K562 (cell line): Measurements from ENCODE around the gene ALOX12. TPM values are rescaled to one million over a fixed set of nuclear protein-coding genes. Genes with fewer than 3 reads are reported as not detected.

Experiments
- CBX2 ChIP-seq: fragments of 200-600 bp; sonication (generic); IDR thresholded peaks from one replicate; pipeline ENCODE4 v1.6.1; 2012; ENCODE audit warnings: mild to moderate bottlenecking, low read length, inconsistent platforms; ENCODE audit not compliant: insufficient read depth, poor library complexity, severe bottlenecking
- SRSF3 ChIP-seq: fragments of 200-400 bp; formaldehyde crosslinking; IDR thresholded peaks from 2 replicates; pipeline ENCODE4 v1.6.1; 2016; ENCODE audit warnings: mild to moderate bottlenecking, low read length, moderate library complexity; ENCODE audit not compliant: insufficient read depth
- TEAD2 ChIP-seq: fragments of 450-650 bp; IDR thresholded peaks from 2 replicates; pipeline ENCODE4 v1.6.1; 2016; ENCODE audit warnings: missing genetic modification characterization, control low read depth, missing compliant biosample characterization
- ZBTB7A ChIP-seq: IDR thresholded peaks from 2 replicates; pipeline ENCODE4 v1.6.1; 2011; ENCODE audit warnings: low read depth, mild to moderate bottlenecking, low read length, moderate library complexity, borderline replicate concordance; ENCODE audit not compliant: control insufficient read depth
- ZNF224 ChIP-seq: sonication (generic); formaldehyde crosslinking; IDR thresholded peaks from 2 replicates; pipeline ENCODE4 v1.8.0; 2022; ENCODE audit warnings: mild to moderate bottlenecking, missing genetic modification reagents
- polyA plus RNA-seq, 8 experiments: library from polyadenylated mRNA; depleted of rRNA in 4 of 8; stranded (reverse) in 5 of 8; unstranded in 3 of 8; fragments of >200 nt; fragmentation: Nextera tagmentation in 2 of 8; fragmentation: Illumina TruSeq in 1 of 8; extraction: Ambion mirVana in 2 of 8; extraction: Trizol in 1 of 8; gene quantifications; 2 replicates each; pipeline versions ENCODE4 v1.2.1 to v1.2.3, GENCODE V29; 2011 to 2014; ENCODE audit warnings: inconsistent platforms in 1 of 8, missing spikeins in 1 of 8
- total RNA-seq, 7 experiments: library from RNA; depleted of rRNA in 6 of 7; stranded (reverse); fragments of >200 nt in 6 of 7; fragmentation: Illumina TruSeq in 2 of 7; extraction: Trizol in 2 of 7; gene quantifications; 2 replicates each; pipeline versions ENCODE4 v1.2.1 to v1.2.3, GENCODE V29; 2011 to 2021; ENCODE audit warnings: low replicate concordance in 1 of 7
- TF ChIP-seq, protein P1 (sequence below): fragments of 200-600 bp; sonication (generic); IDR thresholded peaks from one replicate; pipeline ENCODE4 v1.6.1; 2012; ENCODE audit warnings: mild to moderate bottlenecking, low read depth, low read length, inconsistent platforms
- TF ChIP-seq, protein P2 (sequence below), 2 experiments: fragments of 450-650 bp in 1 of 2; sonication (generic) in 1 of 2; formaldehyde crosslinking in 1 of 2; IDR thresholded peaks; 2 replicates each; pipeline versions ENCODE4 v1.7.1 to v1.9.0; 2016 to 2022; ENCODE audit warnings: inconsistent platforms in 1 of 2, mild to moderate bottlenecking in 1 of 2, missing genetic modification reagents in 1 of 2

ALOX12 gene
- total and polyA plus RNA-seq, 9 of the 15 experiments (the other 6 are each of a cell fraction or from before 2014, with no cell fraction given) = 0.09 to 1.1 (median 0.47) TPM; not detected in 1

DNA sequence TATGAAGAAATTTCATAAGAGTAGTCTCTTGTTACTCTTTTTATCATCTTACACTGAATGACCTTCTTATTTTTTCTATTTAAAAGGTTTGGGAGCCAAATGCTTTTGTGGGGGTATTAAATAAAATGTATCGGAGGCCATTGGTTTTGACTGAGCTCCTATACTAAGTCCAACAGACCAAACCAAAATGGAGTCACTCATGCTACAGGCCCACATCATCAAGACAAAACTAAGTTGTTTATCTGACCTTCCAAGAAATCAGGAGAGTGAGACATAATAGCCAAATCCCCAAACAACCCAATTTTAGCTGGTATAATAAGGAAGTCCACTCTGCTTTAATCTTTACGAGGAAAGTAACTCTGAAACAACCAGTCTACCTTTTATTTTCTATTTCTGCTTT lies 48.1 kb upstream of the ALOX12 start (continued):
- no peak for TF ChIP-seq ZBTB7A
- TF ChIP-seq, protein P1, sequence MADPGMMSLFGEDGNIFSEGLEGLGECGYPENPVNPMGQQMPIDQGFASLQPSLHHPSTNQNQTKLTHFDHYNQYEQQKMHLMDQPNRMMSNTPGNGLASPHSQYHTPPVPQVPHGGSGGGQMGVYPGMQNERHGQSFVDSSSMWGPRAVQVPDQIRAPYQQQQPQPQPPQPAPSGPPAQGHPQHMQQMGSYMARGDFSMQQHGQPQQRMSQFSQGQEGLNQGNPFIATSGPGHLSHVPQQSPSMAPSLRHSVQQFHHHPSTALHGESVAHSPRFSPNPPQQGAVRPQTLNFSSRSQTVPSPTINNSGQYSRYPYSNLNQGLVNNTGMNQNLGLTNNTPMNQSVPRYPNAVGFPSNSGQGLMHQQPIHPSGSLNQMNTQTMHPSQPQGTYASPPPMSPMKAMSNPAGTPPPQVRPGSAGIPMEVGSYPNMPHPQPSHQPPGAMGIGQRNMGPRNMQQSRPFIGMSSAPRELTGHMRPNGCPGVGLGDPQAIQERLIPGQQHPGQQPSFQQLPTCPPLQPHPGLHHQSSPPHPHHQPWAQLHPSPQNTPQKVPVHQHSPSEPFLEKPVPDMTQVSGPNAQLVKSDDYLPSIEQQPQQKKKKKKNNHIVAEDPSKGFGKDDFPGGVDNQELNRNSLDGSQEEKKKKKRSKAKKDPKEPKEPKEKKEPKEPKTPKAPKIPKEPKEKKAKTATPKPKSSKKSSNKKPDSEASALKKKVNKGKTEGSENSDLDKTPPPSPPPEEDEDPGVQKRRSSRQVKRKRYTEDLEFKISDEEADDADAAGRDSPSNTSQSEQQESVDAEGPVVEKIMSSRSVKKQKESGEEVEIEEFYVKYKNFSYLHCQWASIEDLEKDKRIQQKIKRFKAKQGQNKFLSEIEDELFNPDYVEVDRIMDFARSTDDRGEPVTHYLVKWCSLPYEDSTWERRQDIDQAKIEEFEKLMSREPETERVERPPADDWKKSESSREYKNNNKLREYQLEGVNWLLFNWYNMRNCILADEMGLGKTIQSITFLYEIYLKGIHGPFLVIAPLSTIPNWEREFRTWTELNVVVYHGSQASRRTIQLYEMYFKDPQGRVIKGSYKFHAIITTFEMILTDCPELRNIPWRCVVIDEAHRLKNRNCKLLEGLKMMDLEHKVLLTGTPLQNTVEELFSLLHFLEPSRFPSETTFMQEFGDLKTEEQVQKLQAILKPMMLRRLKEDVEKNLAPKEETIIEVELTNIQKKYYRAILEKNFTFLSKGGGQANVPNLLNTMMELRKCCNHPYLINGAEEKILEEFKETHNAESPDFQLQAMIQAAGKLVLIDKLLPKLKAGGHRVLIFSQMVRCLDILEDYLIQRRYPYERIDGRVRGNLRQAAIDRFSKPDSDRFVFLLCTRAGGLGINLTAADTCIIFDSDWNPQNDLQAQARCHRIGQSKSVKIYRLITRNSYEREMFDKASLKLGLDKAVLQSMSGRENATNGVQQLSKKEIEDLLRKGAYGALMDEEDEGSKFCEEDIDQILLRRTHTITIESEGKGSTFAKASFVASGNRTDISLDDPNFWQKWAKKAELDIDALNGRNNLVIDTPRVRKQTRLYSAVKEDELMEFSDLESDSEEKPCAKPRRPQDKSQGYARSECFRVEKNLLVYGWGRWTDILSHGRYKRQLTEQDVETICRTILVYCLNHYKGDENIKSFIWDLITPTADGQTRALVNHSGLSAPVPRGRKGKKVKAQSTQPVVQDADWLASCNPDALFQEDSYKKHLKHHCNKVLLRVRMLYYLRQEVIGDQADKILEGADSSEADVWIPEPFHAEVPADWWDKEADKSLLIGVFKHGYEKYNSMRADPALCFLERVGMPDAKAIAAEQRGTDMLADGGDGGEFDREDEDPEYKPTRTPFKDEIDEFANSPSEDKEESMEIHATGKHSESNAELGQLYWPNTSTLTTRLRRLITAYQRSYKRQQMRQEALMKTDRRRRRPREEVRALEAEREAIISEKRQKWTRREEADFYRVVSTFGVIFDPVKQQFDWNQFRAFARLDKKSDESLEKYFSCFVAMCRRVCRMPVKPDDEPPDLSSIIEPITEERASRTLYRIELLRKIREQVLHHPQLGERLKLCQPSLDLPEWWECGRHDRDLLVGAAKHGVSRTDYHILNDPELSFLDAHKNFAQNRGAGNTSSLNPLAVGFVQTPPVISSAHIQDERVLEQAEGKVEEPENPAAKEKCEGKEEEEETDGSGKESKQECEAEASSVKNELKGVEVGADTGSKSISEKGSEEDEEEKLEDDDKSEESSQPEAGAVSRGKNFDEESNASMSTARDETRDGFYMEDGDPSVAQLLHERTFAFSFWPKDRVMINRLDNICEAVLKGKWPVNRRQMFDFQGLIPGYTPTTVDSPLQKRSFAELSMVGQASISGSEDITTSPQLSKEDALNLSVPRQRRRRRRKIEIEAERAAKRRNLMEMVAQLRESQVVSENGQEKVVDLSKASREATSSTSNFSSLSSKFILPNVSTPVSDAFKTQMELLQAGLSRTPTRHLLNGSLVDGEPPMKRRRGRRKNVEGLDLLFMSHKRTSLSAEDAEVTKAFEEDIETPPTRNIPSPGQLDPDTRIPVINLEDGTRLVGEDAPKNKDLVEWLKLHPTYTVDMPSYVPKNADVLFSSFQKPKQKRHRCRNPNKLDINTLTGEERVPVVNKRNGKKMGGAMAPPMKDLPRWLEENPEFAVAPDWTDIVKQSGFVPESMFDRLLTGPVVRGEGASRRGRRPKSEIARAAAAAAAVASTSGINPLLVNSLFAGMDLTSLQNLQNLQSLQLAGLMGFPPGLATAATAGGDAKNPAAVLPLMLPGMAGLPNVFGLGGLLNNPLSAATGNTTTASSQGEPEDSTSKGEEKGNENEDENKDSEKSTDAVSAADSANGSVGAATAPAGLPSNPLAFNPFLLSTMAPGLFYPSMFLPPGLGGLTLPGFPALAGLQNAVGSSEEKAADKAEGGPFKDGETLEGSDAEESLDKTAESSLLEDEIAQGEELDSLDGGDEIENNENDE = no peak
- TF ChIP-seq, protein P2, sequence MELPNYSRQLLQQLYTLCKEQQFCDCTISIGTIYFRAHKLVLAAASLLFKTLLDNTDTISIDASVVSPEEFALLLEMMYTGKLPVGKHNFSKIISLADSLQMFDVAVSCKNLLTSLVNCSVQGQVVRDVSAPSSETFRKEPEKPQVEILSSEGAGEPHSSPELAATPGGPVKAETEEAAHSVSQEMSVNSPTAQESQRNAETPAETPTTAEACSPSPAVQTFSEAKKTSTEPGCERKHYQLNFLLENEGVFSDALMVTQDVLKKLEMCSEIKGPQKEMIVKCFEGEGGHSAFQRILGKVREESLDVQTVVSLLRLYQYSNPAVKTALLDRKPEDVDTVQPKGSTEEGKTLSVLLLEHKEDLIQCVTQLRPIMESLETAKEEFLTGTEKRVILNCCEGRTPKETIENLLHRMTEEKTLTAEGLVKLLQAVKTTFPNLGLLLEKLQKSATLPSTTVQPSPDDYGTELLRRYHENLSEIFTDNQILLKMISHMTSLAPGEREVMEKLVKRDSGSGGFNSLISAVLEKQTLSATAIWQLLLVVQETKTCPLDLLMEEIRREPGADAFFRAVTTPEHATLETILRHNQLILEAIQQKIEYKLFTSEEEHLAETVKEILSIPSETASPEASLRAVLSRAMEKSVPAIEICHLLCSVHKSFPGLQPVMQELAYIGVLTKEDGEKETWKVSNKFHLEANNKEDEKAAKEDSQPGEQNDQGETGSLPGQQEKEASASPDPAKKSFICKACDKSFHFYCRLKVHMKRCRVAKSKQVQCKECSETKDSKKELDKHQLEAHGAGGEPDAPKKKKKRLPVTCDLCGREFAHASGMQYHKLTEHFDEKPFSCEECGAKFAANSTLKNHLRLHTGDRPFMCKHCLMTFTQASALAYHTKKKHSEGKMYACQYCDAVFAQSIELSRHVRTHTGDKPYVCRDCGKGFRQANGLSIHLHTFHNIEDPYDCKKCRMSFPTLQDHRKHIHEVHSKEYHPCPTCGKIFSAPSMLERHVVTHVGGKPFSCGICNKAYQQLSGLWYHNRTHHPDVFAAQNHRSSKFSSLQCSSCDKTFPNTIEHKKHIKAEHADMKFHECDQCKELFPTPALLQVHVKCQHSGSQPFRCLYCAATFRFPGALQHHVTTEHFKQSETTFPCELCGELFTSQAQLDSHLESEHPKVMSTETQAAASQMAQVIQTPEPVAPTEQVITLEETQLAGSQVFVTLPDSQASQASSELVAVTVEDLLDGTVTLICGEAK (IDR thresholded peaks at IDR 0.05) = no peak
- TF ChIP-seq, protein P2 (CRISPR knock-in tag; IDR thresholded peaks at IDR 0.05) = no peak
- no peak for TF ChIP-seq ZNF224 (CRISPR knock-in tag)
- TF ChIP-seq CBX2 = no peak
- TF ChIP-seq TEAD2 = peak; percentile 73
- no peak for TF ChIP-seq SRSF3
